ENCODE measurements around the gene ZEB2. TPM values are rescaled to one million over a fixed set of nuclear protein-coding genes. Genes with fewer than 3 reads are reported as not detected.

ZEB2 gene
- total and polyA plus RNA-seq, 2 of the 13 experiments (the other 11 are each of a cell fraction or from before 2014, with no cell fraction given), result 0.07 TPM; not detected in 1

- ChIA-PET POLR2A (no interaction called here), CTCF (ENCODE audit: low intra/inter-chr PET ratio, low total read pairs) (no interaction called here)
- Histone ChIP-seq H3K4me2 (ENCODE audit: low read depth, low read length) (no peak overlapping the region), H3K27me3 (ENCODE audit: control insufficient read depth in 1 of 2, insufficient read depth in 2 of 2, low read length in 2 of 2) (peaks cover 0 to 25% of the 10 kb centered on the region in 2 experiments; a peak in 4 of 5 replicates), H3K9me3 (ENCODE audit: low read length) (no peaks in the 10 kb centered on the region), H3K36me3 (replicated peaks in 1 of 2; ENCODE audit: control insufficient read depth in 1 of 2, insufficient read depth in 2 of 2, low read length in 2 of 2) (no peaks in the 10 kb centered on the region), H4K20me1 (ENCODE audit: insufficient read depth, low read length) (no peaks in the 10 kb centered on the region), H3K27ac (ENCODE audit: extremely low read length, insufficient read depth, low read length) (no peak overlapping the region), H2AFZ (ENCODE audit: low read length) (no peak overlapping the region), H3K9ac (ENCODE audit: insufficient read depth, low read depth, low read length) (no peak overlapping the region), H3K4me1 (ENCODE audit: insufficient read depth, low read length) (no peaks in the 10 kb centered on the region), H3K4me3 (replicated peaks in 1 of 3; ENCODE audit: insufficient read depth in 1 of 3, low read depth in 2 of 3, low read length in 3 of 3) (no peak overlapping the region), H3K79me2 (ENCODE audit: insufficient read depth, low read length) (no peaks in the 10 kb centered on the region)
- FAIRE-seq (no peak), DNase-seq (ENCODE audit: low spot score) (no peak), ATAC-seq (no peak)
- intact Hi-C loops (cut with micrococcal nuclease; ENCODE audit: unreplicated experiment) (no loop called here), in situ Hi-C loops (cut with HindIII; ENCODE audit: extremely low pct_ligation_motif_present, low pct_unique_long_range_greater_than_20kb) (no loop called here)
- BruUV-seq (replicated peaks), result no TSS peak
- 0% methylated on average over 1 of the region's 1 CpG for WGBS (ENCODE audit: low lambda C conversion rate)
- TF ChIP-seq ZNF674 (CRISPR knock-in tag; IDR thresholded peaks at IDR 0.05; ENCODE audit: low read depth) (no peak), ZNF207 (IDR thresholded peaks at IDR 0.05; ENCODE audit: borderline replicate concordance) (no peak), ZFP36 (IDR thresholded peaks at IDR 0.05; ENCODE audit: borderline replicate concordance, low read depth, low read length, partially characterized antibody) (no peak), ZNF619 (CRISPR knock-in tag; IDR thresholded peaks at IDR 0.05) (no peak), SP4 (CRISPR knock-in tag; IDR thresholded peaks at IDR 0.05) (no peak), NFYC (CRISPR knock-in tag; IDR thresholded peaks at IDR 0.05) (no peak), MEIS1 (CRISPR knock-in tag; IDR thresholded peaks at IDR 0.05; ENCODE audit: borderline replicate concordance) (no peak), JUN (CRISPR knock-in tag; IDR thresholded peaks at IDR 0.05) (no peak), ZNF749 (CRISPR knock-in tag; IDR thresholded peaks at IDR 0.05; ENCODE audit: borderline replicate concordance) (no peak), PBX3 (CRISPR knock-in tag; IDR thresholded peaks at IDR 0.05; ENCODE audit: borderline replicate concordance) (no peak)
These were observed 9.9 kb upstream of the ZEB2 start for GRCh38 chr2:144529841-144530240.

Measured in HepG2 (cell line).